ENCODE measurements around the gene ZNF764.

Gene ZNF764

DNA sequence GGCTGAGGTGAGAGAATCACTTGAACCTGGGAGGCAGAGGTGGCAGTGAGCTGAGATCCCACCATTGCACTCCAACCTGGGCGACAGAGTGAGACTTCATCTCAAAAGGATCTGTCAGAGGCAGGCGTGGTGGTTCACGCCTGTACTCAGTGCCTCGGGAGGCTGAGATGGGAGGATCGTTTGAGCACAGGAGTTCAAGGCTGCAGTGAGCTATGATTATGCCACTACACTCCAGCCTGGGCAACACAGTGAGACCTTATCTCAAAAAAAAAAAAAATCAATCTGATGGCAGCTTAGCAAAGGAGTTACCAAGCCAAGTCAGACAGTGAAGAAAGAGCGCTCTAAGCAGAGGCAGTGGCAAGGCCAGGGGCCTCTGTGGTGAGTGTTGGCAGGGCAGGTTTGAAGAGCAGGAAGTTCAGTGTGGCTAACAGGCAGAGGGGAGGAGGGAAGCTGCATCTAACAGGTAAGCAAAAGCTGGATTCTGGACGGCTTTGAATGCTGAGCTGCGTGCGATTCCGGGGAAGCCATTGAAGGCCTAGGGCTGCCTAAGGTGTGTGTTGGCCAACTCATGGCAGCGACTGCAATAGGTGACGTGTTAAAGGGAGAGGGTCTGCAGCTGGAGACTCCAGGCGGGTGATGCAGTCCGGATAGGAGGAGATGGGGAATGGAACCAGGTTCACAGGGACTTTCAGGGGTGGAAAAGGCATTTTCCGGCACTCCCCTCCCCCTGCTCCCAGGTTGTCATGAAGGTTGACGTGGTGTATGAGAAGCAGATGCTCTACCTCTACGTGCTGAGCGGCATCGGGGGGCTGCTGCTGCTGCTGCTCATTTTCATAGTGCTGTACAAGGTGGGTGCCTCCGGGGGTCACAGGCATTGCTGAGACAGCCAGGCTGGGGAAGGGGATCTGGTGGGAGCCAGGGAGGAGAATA lies 38.8 kb downstream of the ZNF764 start:
- H3K36me3 Mint-ChIP-seq (ENCODE audit: low read depth): peaks cover 58% of the 10 kb centered on the region
- no peak overlapping the region for H3K4me3 Mint-ChIP-seq
- peaks cover 6% of the 10 kb centered on the region for H3K4me1 Mint-ChIP-seq (ENCODE audit: low read depth)
- H3K27me3 Mint-ChIP-seq (ENCODE audit: low read depth): no peaks in the 10 kb centered on the region
- H3K27ac Mint-ChIP-seq: peak overlapping the region; percentile 53
- H3K9me3 Mint-ChIP-seq: no peaks in the 10 kb centered on the region

DNA sequence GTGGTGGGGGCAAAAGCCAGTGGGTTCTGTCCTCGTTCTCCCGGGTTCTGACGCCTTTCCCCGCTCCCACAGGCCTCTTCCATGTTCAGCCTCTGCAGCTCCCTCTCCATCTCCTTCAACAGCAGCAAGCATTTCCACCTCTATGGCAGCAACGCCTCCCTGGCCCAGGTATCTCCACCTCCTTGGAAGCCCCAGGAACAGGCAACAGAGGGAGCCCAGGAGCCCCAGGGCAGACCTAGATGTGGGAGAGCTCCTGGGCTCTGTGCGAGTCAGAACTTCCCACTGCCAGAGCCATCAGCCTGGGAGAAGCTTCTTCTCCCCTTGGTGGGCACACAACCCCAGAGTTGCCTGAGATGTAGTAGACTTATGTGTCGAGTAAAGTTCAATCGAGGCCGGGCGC lies 39.6 kb downstream of the ZNF764 start:
- Mint-ChIP-seq H3K36me3 (ENCODE audit: low read depth) (peaks cover 63% of the 10 kb centered on the region), H3K9me3 (no peaks in the 10 kb centered on the region), H3K4me3 (no peak overlapping the region), H3K4me1 (ENCODE audit: low read depth) (peaks cover 6% of the 10 kb centered on the region), H3K27ac (no peak overlapping the region), H3K27me3 (ENCODE audit: low read depth) (no peaks in the 10 kb centered on the region)

DNA sequence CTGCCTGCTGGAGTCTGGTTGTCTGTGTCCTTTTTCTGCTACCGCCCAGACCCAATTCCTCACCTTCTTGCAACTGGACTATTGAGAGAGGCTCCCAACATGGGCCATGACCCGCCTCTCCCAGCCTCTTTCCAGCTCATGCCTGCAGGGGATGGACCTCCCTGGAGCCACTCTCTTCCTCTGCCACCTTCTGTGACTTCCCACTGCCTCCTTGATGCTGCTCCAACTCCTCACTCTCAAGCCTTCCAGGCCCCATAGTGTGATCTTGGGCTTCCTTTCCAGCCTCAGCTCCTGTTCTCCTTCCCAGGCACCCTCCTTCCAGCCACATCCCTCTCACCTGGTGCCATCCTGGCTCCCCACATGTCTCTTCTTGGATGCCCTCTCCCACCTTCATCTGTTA lies 42.9 kb downstream of the ZNF764 start:
- no peak overlapping the region for H3K27ac Mint-ChIP-seq
- peaks cover 71% of the 10 kb centered on the region for H3K36me3 Mint-ChIP-seq (ENCODE audit: low read depth)
- no peaks in the 10 kb centered on the region for H3K9me3 Mint-ChIP-seq
- no peaks in the 10 kb centered on the region for H3K27me3 Mint-ChIP-seq (ENCODE audit: low read depth)
- no peak overlapping the region for H3K4me3 Mint-ChIP-seq
- H3K4me1 Mint-ChIP-seq (ENCODE audit: low read depth): peaks cover 10% of the 10 kb centered on the region

DNA sequence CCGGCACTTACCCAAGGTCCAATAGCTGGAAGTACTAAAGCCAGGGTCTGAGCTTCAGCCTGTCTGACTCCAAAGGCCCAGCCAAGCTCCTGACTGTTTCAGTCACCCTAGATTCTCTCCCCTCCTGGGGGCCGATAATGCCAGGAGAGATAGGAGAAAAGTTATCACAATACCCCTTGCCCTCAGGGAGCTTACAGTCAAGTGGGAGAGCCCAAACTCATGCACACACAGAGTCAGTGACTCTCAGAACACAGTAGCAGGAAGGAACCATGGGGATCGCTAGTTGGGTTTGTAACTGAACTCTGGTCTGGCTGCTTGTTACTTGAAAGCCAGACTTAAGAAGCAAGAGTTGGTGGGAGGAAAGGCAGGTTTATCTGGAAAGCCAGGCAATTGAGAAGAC lies 46.7 kb downstream of the ZNF764 start:
- Mint-ChIP-seq H3K27ac (no peak overlapping the region), H3K9me3 (no peaks in the 10 kb centered on the region), H3K36me3 (ENCODE audit: low read depth) (peaks cover 59% of the 10 kb centered on the region), H3K27me3 (ENCODE audit: low read depth) (no peaks in the 10 kb centered on the region), H3K4me3 (no peak overlapping the region), H3K4me1 (ENCODE audit: low read depth) (peaks cover 5% of the 10 kb centered on the region)

DNA sequence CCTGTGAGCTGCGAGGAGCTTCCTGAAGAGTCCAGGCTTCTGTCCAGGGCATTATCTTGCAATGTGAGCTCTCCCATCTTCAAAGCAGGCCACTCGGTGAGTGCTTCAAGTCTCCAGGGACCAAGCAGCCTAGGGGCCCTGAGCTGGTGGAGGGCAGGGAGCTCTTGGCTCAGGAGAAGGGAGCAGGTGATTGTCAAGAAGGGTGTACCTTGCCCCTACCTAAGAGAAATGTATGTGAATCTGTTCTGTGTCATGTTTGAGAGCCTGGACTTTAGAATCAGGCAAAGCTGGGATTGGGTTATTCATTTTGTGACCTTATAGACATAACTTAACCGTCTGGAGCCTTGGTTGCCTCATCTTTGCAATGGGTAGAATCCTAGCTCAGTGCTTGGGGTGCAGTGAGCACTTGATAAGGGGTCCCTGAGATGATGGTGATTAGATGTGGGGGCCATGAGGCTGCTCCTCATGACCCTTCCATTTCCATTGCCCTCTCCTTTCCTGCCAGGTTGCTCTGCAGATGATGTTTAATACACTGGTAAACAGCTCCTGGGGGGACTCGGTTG lies 47.7 kb downstream of the ZNF764 start:
- Mint-ChIP-seq H3K36me3 (ENCODE audit: low read depth) (peaks cover 53% of the 10 kb centered on the region), H3K27me3 (ENCODE audit: low read depth) (no peaks in the 10 kb centered on the region), H3K27ac (no peak overlapping the region), H3K4me1 (ENCODE audit: low read depth) (peaks cover 6% of the 10 kb centered on the region), H3K9me3 (no peaks in the 10 kb centered on the region), H3K4me3 (no peak overlapping the region)

DNA sequence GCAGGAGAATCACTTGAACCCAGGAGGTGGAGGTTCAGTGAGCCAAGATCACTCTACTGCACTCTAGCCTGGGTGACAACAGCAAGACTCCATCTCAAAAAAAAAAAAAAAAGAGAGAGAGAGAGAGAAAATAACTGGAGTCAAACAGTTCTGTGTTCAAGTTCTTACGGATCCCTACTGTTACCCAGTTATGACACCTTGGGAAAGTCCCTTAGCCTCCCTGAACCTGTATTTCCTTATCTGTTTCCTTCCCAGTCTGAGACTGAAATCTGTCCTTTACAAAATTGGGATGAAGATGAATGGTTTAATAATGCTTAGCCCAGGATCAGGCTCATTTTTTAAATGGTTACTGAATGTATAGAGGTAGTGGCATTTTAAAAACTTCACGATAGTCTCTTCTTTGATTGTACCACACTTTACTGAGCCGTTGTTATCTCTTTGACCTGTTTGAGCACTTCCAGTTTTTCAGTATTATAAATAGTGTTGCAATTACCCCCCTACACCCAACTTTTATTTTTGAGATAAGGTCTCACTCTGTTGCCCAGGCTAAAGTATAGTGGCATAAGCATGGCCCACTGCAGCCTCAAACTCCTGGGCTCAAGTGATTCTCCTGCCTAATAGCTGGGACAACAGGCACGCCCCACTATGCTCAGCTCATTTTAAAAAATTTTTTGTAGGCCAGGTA lies 49.0 kb downstream of the ZNF764 start:
- Mint-ChIP-seq H3K9me3 (no peaks in the 10 kb centered on the region), H3K4me3 (no peak overlapping the region), H3K27me3 (ENCODE audit: low read depth) (no peaks in the 10 kb centered on the region), H3K4me1 (ENCODE audit: low read depth) (peaks cover 6% of the 10 kb centered on the region), H3K27ac (peak overlapping the region; percentile 31), H3K36me3 (ENCODE audit: low read depth) (peaks cover 51% of the 10 kb centered on the region)

Data from T-helper 1 cell treated with Interleukin-12 subunit alpha and Interleukin-12 subunit beta and Interleukin-4 antibody, amounts not matched to agents 30 μg/mL and 1 μg/mL, for 36 hours (primary cell).